HEK293 (cell line): ENCODE results near the gene DNAJC22.

Experiments used
- CTCF ChIA-PET: fragments of 350-600 bp; formaldehyde crosslinking; extraction: SDS; loops from one replicate; lab custom pipeline; 2021; ENCODE audit warnings: antibody characterized with exemption; lab: Yijun Ruan, JAX
- POLR2A ChIA-PET: fragments of 300-600 bp; formaldehyde crosslinking; extraction: SDS; loops from one replicate; lab custom pipeline; 2020; ENCODE audit warnings: antibody characterized with exemption, inconsistent platforms; lab: Yijun Ruan, JAX
- H3K27ac ChIP-seq: fragments of 200-500 bp; sonication (Bioruptor generic); 2 replicates; pipeline ENCODE4 v1.5.1; 2014; ENCODE audit warnings: low read depth, low read length, control low read depth, inconsistent platforms; ENCODE audit errors: extremely low read depth
- H3K36me3 ChIP-seq, 2 experiments: fragments of 200-500 bp in 1 of 2; sonication (Bioruptor generic) in 1 of 2; 1 replicate in 1 of 2; 2 replicates in 1 of 2; pipeline ENCODE4 v1.5.1; 2014 to 2017; ENCODE audit warnings: inconsistent platforms in 2 of 2, low read length in 2 of 2; ENCODE audit not compliant: control insufficient read depth in 2 of 2, insufficient read depth in 1 of 2
- H3K4me1 ChIP-seq: fragments of 200-500 bp; sonication (Bioruptor generic); 2 replicates; pipeline ENCODE4 v1.5.1; 2014; ENCODE audit warnings: mild to moderate bottlenecking, low read length, inconsistent platforms; ENCODE audit not compliant: control insufficient read depth, insufficient read depth
- H3K4me3 ChIP-seq: 2 replicates; pipeline ENCODE4 v1.5.1; 2011; ENCODE audit warnings: low read depth, mild to moderate bottlenecking, control low read depth, low read length, moderate library complexity
- H3K9me3 ChIP-seq: fragments of 200-500 bp; sonication (Bioruptor generic); 2 replicates; pipeline ENCODE4 v1.5.1; 2014; ENCODE audit warnings: low read depth, low read length, inconsistent platforms; ENCODE audit not compliant: control insufficient read depth, insufficient read depth
- FEZF1 ChIP-seq: fragments of 450-650 bp; formaldehyde crosslinking; IDR thresholded peaks from 2 replicates; pipeline ENCODE4 v1.5.1; 2016; ENCODE audit warnings: missing biosample characterization, missing genetic modification characterization
- GLIS2 ChIP-seq: fragments of 450-650 bp; formaldehyde crosslinking; IDR thresholded peaks from 2 replicates; pipeline ENCODE4 v1.5.1; 2016; ENCODE audit warnings: missing biosample characterization, missing genetic modification characterization
- HOXA7 ChIP-seq: sonication (generic); formaldehyde crosslinking; IDR thresholded peaks from 2 replicates; pipeline ENCODE4 v1.8.1; 2022; ENCODE audit warnings: missing genetic modification reagents, borderline replicate concordance
- ZBTB7A ChIP-seq: fragments of 450-650 bp; formaldehyde crosslinking; IDR thresholded peaks from 2 replicates; pipeline ENCODE4 v1.5.1; 2016; ENCODE audit warnings: low read depth, missing biosample characterization, missing genetic modification characterization
- ZBTB8A ChIP-seq: fragments of 450-650 bp; formaldehyde crosslinking; IDR thresholded peaks from 2 replicates; pipeline ENCODE4 v1.5.1; 2016; ENCODE audit warnings: missing biosample characterization, missing genetic modification characterization
- ZNF292 ChIP-seq: fragments of 450-650 bp; formaldehyde crosslinking; IDR thresholded peaks from 2 replicates; pipeline ENCODE4 v1.5.1; 2016; ENCODE audit warnings: low read depth, missing biosample characterization, missing genetic modification characterization, borderline replicate concordance
- ZNF341 ChIP-seq: fragments of 450-650 bp; formaldehyde crosslinking; IDR thresholded peaks from 2 replicates; pipeline ENCODE4; 2016; ENCODE audit warnings: low read depth, missing biosample characterization, missing genetic modification characterization
- ZNF350 ChIP-seq: fragments of 450-650 bp; formaldehyde crosslinking; IDR thresholded peaks from 2 replicates; pipeline ENCODE4 v1.5.0; 2017; ENCODE audit warnings: missing biosample characterization, mild to moderate bottlenecking, missing genetic modification characterization
- ZNF561 ChIP-seq: fragments of 450-650 bp; IDR thresholded peaks from 2 replicates; pipeline ENCODE4 v1.5.1; 2018; ENCODE audit warnings: missing biosample characterization, missing genetic modification characterization, borderline replicate concordance
- ZNF600 ChIP-seq: fragments of 450-650 bp; formaldehyde crosslinking; IDR thresholded peaks from 2 replicates; pipeline ENCODE4 v1.5.1; 2016; ENCODE audit warnings: missing biosample characterization, missing genetic modification characterization
- ZNF660 ChIP-seq: fragments of 450-650 bp; IDR thresholded peaks from 2 replicates; pipeline ENCODE4 v1.5.1; 2018; ENCODE audit warnings: missing biosample characterization, mild to moderate bottlenecking, missing genetic modification characterization
- ZNF768 ChIP-seq: fragments of 450-650 bp; formaldehyde crosslinking; IDR thresholded peaks from 2 replicates; pipeline ENCODE4 v1.5.1; 2018; ENCODE audit warnings: missing biosample characterization, mild to moderate bottlenecking, missing genetic modification characterization
- ZNF791 ChIP-seq: fragments of 450-650 bp; formaldehyde crosslinking; IDR thresholded peaks from 2 replicates; pipeline ENCODE4 v1.5.1; 2016; ENCODE audit warnings: missing biosample characterization, missing genetic modification characterization
- TF ChIP-seq, protein P1 (sequence below): fragments of 450-650 bp; formaldehyde crosslinking; optimal IDR thresholded peaks from 2 replicates; pipeline ENCODE3; 2016; ENCODE audit warnings: missing biosample characterization, mild to moderate bottlenecking, missing genetic modification characterization
- TF ChIP-seq, protein P2 (sequence below): fragments of 450-650 bp; formaldehyde crosslinking; IDR thresholded peaks from 2 replicates; pipeline ENCODE4 v1.5.1; 2016; ENCODE audit warnings: missing biosample characterization, missing genetic modification characterization
- TF ChIP-seq, protein P3 (sequence below): fragments of 450-650 bp; IDR thresholded peaks from 2 replicates; pipeline ENCODE4 v1.5.1; 2018; ENCODE audit warnings: missing biosample characterization, mild to moderate bottlenecking, missing genetic modification characterization
- TF ChIP-seq, protein P4 (sequence below): fragments of 450-650 bp; formaldehyde crosslinking; IDR thresholded peaks from 2 replicates; pipeline ENCODE4 v1.5.1; 2016; ENCODE audit warnings: missing biosample characterization, missing genetic modification characterization
- TF ChIP-seq, protein P5 (sequence below): fragments of 450-650 bp; formaldehyde crosslinking; IDR thresholded peaks from 2 replicates; pipeline ENCODE4 v1.5.1; 2017; ENCODE audit warnings: missing biosample characterization, missing genetic modification characterization

Gene DNAJC22

DNA sequence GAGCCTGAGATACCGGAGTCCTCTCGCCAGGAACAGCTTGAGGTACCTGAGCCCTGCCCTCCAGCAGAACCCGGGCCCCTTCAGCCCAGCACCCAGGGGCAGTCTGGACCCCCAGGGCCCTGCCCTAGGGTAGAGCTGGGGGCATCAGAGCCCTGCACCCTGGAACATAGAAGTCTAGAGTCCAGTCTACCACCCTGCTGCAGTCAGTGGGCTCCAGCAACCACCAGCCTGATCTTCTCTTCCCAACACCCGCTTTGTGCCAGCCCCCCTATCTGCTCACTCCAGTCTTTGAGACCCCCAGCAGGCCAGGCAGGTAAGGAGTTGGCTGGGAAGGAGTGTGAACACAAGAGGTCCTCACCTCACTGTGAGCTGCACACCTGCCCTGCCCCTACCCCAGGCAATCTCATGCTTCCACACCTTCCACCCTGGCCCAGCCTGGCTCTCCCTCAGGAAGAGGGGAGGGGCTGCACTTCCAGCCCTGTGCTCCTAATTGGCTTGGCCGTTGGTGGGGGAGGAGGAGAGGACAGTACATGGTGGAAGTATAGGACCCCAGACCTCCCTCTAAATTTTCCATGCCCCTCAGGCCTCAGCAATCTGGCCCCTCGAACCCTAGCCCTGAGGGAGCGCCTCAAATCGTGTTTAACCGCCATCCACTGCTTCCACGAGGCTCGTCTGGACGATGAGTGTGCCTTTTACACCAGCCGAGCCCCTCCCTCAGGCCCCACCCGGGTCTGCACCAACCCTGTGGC is 15.9 kb upstream of the DNAJC22 start:
- POLR2A ChIA-PET, result interaction anchor here (0.6 to 8.2 kb wide), 13 partner anchors 8 to 42 kb away, joined by 3 to 82 read pairs (median 5); partner anchors contain the start of genes SPATS2 and TROAP
- TF ChIP-seq ZBTB7A (tag by site-specific recombination) (no peak), GLIS2 (tag by site-specific recombination) (peak; percentile 19; the same call in 1 of the 2 replicates), ZNF791 (no peak), ZNF768 (no peak)
- TF ChIP-seq, protein P1, sequence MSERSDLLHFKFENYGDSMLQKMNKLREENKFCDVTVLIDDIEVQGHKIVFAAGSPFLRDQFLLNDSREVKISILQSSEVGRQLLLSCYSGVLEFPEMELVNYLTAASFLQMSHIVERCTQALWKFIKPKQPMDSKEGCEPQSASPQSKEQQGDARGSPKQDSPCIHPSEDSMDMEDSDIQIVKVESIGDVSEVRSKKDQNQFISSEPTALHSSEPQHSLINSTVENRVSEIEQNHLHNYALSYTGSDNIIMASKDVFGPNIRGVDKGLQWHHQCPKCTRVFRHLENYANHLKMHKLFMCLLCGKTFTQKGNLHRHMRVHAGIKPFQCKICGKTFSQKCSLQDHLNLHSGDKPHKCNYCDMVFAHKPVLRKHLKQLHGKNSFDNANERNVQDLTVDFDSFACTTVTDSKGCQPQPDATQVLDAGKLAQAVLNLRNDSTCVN (tag by site-specific recombination), result peak; percentile 11
- TF ChIP-seq, protein P2, sequence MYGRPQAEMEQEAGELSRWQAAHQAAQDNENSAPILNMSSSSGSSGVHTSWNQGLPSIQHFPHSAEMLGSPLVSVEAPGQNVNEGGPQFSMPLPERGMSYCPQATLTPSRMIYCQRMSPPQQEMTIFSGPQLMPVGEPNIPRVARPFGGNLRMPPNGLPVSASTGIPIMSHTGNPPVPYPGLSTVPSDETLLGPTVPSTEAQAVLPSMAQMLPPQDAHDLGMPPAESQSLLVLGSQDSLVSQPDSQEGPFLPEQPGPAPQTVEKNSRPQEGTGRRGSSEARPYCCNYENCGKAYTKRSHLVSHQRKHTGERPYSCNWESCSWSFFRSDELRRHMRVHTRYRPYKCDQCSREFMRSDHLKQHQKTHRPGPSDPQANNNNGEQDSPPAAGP (tag by site-specific recombination), result peak; percentile 87
- TF ChIP-seq, all 188 proteins: peak for 3
- no peak overlapping the region for H3K27ac ChIP-seq
- H3K36me3 ChIP-seq, result peaks cover 23 to 64% of the 10 kb centered on the region in 2 experiments
- CTCF ChIA-PET, result interaction anchor here (0.5 to 11.4 kb wide), 33 partner anchors 9 to 496 kb away, joined by 3 to 185 read pairs (median 5); partner anchors contain the start of genes DNAJC22, PRPH, SPATS2 and TROAP
- H3K4me3 ChIP-seq, result no peak overlapping the region
- peaks cover 5% of the 10 kb centered on the region; the same call in 1 of the 2 replicates for H3K4me1 ChIP-seq
- H3K9me3 ChIP-seq, result no peaks in the 10 kb centered on the region

DNA sequence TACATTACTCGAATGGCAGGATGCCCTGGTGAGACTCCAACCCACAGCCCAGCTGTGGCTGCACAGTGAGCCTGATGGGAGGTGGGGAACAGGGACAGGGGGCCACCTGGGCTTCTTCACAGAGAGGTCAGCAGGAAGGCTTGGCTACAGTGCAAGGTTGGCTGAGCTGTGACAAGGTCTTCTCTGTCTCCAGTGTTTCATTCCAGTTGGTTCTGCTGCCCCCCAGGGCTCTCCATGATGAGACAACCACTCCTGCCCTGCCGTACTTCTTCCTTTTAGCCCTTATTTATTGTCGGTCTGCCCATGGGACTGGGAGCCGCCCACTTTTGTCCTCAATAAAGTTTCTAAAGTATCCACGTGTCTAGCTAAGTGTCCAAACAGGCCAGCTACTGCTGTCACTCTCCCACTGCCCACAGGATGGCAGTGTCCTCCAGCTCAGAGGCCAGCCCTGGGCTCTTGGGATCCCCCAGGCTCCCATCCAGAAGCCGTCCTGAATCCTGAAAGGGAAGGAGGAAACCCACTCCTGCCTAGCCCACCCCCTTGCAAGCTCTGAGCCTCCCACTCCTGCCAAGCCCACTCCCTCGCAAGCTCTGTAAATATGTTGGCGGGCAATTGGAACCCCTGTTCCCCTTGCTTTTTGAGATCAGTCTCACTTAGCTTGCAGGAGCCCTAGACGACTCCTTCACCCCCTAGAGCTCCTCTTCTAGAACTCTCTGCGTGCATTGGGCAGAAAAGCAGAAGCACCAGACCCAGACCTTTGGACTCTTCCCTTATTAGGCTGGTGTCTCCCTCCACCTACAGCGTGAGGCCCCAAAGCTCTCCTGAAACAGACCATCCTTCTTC is 15.1 kb upstream of the DNAJC22 start:
- peaks cover 21 to 56% of the 10 kb centered on the region in 2 experiments for H3K36me3 ChIP-seq
- H3K27ac ChIP-seq, result no peak overlapping the region
- no peaks in the 10 kb centered on the region for H3K9me3 ChIP-seq
- CTCF ChIA-PET, result interaction anchor here (0.5 to 11.4 kb wide), 37 partner anchors 9 to 497 kb away, joined by 3 to 185 read pairs (median 4); partner anchors contain the start of genes DNAJC22, PRPH, SPATS2 and TROAP
- H3K4me1 ChIP-seq, result peaks cover 5% of the 10 kb centered on the region; the same call in 1 of the 2 replicates
- H3K4me3 ChIP-seq, result no peak overlapping the region
- POLR2A ChIA-PET, result interaction anchor here (0.6 to 8.2 kb wide), 11 partner anchors 9 to 42 kb away, joined by 3 to 82 read pairs (median 6); partner anchors contain the start of genes SPATS2 and TROAP
- no peak for TF ChIP-seq ZNF350 (tag by site-specific recombination)
- peak; percentile 45; the same call in 1 of the 2 replicates for TF ChIP-seq ZNF600
- TF ChIP-seq ZNF561 (tag by site-specific recombination), result peak; percentile 67; the same call in 1 of the 2 replicates
- TF ChIP-seq ZNF660 (tag by site-specific recombination), result peak; percentile 53; the same call in 1 of the 2 replicates
- TF ChIP-seq, protein P3, sequence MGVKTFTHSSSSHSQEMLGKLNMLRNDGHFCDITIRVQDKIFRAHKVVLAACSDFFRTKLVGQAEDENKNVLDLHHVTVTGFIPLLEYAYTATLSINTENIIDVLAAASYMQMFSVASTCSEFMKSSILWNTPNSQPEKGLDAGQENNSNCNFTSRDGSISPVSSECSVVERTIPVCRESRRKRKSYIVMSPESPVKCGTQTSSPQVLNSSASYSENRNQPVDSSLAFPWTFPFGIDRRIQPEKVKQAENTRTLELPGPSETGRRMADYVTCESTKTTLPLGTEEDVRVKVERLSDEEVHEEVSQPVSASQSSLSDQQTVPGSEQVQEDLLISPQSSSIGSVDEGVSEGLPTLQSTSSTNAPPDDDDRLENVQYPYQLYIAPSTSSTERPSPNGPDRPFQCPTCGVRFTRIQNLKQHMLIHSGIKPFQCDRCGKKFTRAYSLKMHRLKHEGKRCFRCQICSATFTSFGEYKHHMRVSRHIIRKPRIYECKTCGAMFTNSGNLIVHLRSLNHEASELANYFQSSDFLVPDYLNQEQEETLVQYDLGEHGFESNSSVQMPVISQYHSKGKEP, result no peak
- TF ChIP-seq ZBTB8A (tag by site-specific recombination), result peak; percentile 61
- no peak for TF ChIP-seq FEZF1
- TF ChIP-seq, protein P4, sequence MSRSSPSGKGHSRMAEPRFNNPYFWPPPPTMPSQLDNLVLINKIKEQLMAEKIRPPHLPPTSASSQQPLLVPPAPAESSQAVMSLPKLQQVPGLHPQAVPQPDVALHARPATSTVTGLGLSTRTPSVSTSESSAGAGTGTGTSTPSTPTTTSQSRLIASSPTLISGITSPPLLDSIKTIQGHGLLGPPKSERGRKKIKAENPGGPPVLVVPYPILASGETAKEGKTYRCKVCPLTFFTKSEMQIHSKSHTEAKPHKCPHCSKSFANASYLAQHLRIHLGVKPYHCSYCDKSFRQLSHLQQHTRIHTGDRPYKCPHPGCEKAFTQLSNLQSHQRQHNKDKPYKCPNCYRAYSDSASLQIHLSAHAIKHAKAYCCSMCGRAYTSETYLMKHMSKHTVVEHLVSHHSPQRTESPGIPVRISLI (tag by site-specific recombination), result no peak
- TF ChIP-seq ZNF341, result no peak
- no peak for TF ChIP-seq HOXA7 (CRISPR knock-in tag)
- no peak for TF ChIP-seq ZNF292
- TF ChIP-seq, protein P5, sequence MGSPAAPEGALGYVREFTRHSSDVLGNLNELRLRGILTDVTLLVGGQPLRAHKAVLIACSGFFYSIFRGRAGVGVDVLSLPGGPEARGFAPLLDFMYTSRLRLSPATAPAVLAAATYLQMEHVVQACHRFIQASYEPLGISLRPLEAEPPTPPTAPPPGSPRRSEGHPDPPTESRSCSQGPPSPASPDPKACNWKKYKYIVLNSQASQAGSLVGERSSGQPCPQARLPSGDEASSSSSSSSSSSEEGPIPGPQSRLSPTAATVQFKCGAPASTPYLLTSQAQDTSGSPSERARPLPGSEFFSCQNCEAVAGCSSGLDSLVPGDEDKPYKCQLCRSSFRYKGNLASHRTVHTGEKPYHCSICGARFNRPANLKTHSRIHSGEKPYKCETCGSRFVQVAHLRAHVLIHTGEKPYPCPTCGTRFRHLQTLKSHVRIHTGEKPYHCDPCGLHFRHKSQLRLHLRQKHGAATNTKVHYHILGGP (tag by site-specific recombination), result no peak
